Panc1 (cell line): Measurements from ENCODE around the gene AFG1L. TPM values are rescaled to one million over a fixed set of nuclear protein-coding genes. Genes with fewer than 3 reads are reported as not detected.
"Not testable (repeated sequence)": the region's sequence is repeated elsewhere in the genome, so short reads cannot be mapped to it uniquely, and the experiment has no call there.

Experiments
- ATAC-seq: fragments of 200-7000 bp; cut with Tn5 transposase; 2 replicates; pipeline ENCODE4 v1.9.1; 2020; ENCODE audit warnings: mild to moderate bottlenecking, moderate library complexity
- BruUV-seq: library from RNA; stranded (reverse); fragments of 400-500 nt; replicated peaks from 2 replicates; lab custom pipeline; 2021; lab: Mats Ljungman, UMichigan
- CTCF ChIA-PET: fragments of 300-600 bp; sonication (Branson Sonifier 250); formaldehyde crosslinking; loops from one replicate; lab custom pipeline; 2022; ENCODE audit warnings: antibody characterized with exemption; lab: Charles Lee
- POLR2A ChIA-PET: fragments of 300-600 bp; sonication (Branson Sonifier 250); formaldehyde crosslinking; loops from one replicate; lab custom pipeline; 2022; ENCODE audit warnings: antibody characterized with exemption; lab: Charles Lee
- DNase-seq: peaks from one replicate; pipeline ENCODE4 v3.0.0-alpha.2; 2010; ENCODE audit warnings: low read depth, low spot score
- H3K27ac ChIP-seq: 2 replicates; pipeline ENCODE4 v1.5.1; 2011; ENCODE audit warnings: mild to moderate bottlenecking, low read length, inconsistent platforms
- H3K27me3 ChIP-seq: fragments of 200-500 bp; sonication (Bioruptor generic); 2 replicates; pipeline ENCODE4 v1.6.0; 2014; ENCODE audit warnings: low read length, inconsistent platforms; ENCODE audit not compliant: control insufficient read depth, insufficient read depth
- H3K36me3 ChIP-seq: fragments of 200-500 bp; sonication (Bioruptor generic); 2 replicates; pipeline ENCODE4 v1.5.1; 2014; ENCODE audit warnings: inconsistent platforms, mild to moderate bottlenecking, low read length, moderate library complexity; ENCODE audit not compliant: control insufficient read depth, insufficient read depth
- H3K4me1 ChIP-seq: 2 replicates; pipeline ENCODE4 v1.5.1; 2011; ENCODE audit warnings: inconsistent platforms, mild to moderate bottlenecking, low read length, moderate library complexity; ENCODE audit not compliant: control insufficient read depth, insufficient read depth
- H3K4me3 ChIP-seq, 2 experiments: 2 replicates each; pipeline ENCODE4 v1.5.1; 2011 to 2012; ENCODE audit warnings: low read depth in 2 of 2, low read length in 2 of 2, mild to moderate bottlenecking in 2 of 2, inconsistent platforms in 1 of 2, moderate library complexity in 1 of 2
- H3K9me3 ChIP-seq: fragments of 200-500 bp; sonication (Bioruptor generic); 2 replicates; pipeline ENCODE4 v1.5.1; 2014; ENCODE audit warnings: low read depth, mild to moderate bottlenecking, inconsistent platforms, low read length, moderate library complexity; ENCODE audit not compliant: control insufficient read depth, insufficient read depth
- CTCF ChIP-seq: fragments of 450-650 bp; IDR thresholded peaks from 2 replicates; pipeline ENCODE4 v1.5.1; 2017; ENCODE audit warnings: mild to moderate bottlenecking
- POLR2AphosphoS5 ChIP-seq: IDR thresholded peaks from 2 replicates; pipeline ENCODE4 v1.6.1; 2012; ENCODE audit warnings: mild to moderate bottlenecking, low read depth, low read length, moderate library complexity
- REST ChIP-seq, 2 experiments: IDR thresholded peaks; 2 replicates each; pipeline ENCODE4 v1.6.1; 2011 to 2012; ENCODE audit warnings: low read depth in 2 of 2, control low read depth in 1 of 2, low read length in 1 of 2, mild to moderate bottlenecking in 1 of 2, moderate library complexity in 1 of 2; ENCODE audit not compliant: insufficient read depth in 1 of 2
- SIN3A ChIP-seq: IDR thresholded peaks from 2 replicates; pipeline ENCODE4 v1.6.1; 2012; ENCODE audit warnings: low read depth, mild to moderate bottlenecking, low read length, moderate library complexity, borderline replicate concordance; ENCODE audit not compliant: insufficient read depth
- TCF7L2 ChIP-seq: IDR thresholded peaks from 2 replicates; pipeline ENCODE4 v1.6.1; 2011; ENCODE audit warnings: mild to moderate bottlenecking, low read depth, low read length, inconsistent platforms
- in situ Hi-C: cut with HindIII; loops from 2 replicates; pipeline ENCODE4 v1.10.0; 2016; ENCODE audit warnings: low sequenced_read_pairs, low pct_unique_long_range_greater_than_20kb
- intact Hi-C: fragments of 100-400 bp; cut with micrococcal nuclease; formaldehyde crosslinking; loops from one replicate; pipeline ENCODE4 v1.10.0; 2022; ENCODE audit not compliant: unreplicated experiment
- total RNA-seq: library from RNA; stranded (reverse); gene quantifications from one replicate; pipeline ENCODE4 v1.2.1, GENCODE V29; 2021; ENCODE audit not compliant: unreplicated experiment

AFG1L gene
- total RNA-seq, 1 experiment from 2014 or later = 12.4 TPM

DNA sequence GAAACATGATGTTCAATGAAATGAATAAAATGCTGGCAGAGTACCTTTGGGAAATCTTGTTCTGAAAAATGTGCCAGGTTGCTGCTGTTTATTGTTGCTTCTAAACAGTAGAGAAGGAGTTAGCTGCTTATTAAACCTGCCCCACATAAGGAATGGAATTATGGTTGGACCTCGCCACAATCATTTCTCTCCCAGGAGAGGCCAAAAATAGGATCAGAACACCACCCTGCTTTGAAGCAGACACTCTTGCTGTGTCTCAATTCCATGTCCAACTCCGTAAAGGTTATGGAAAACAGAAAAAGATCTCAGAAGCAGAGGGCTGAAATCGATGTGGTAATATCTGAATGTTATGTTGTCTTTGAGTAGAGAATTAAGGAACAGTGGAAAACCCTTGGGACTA, 27.9 kb downstream of the AFG1L start:
- Histone ChIP-seq H3K4me1 (no peaks in the 10 kb centered on the region), H3K9me3 (no peaks in the 10 kb centered on the region), H3K4me3 (no peak overlapping the region), H3K36me3 (no peaks in the 10 kb centered on the region), H3K27me3 (no peaks in the 10 kb centered on the region), H3K27ac (no peak overlapping the region)
- POLR2A ChIA-PET = interaction anchor here (0.6 kb wide), 1 partner anchor 19 kb away, joined by 3 read pairs; no protein-coding TSS in a partner anchor
- ATAC-seq = no peak
- no peak for DNase-seq
- in situ Hi-C loops = no loop called here
- TF ChIP-seq TCF7L2 = no peak
- no peak for TF ChIP-seq REST (IDR thresholded peaks at IDR 0.05; ENCODE audit: insufficient read depth in 1 of 2, low read depth in 2 of 2, low read length in 1 of 2)
- no peak for TF ChIP-seq POLR2AphosphoS5
- no peak for TF ChIP-seq SIN3A
- TF ChIP-seq CTCF = no peak
- intact Hi-C loops = no loop called here
- BruUV-seq = no TSS peak
- CTCF ChIA-PET = no interaction called here

GRCh38 chr6:108323710-108324466, 29.0 kb downstream of the AFG1L start:
- TF ChIP-seq POLR2AphosphoS5 (no peak), TCF7L2 (no peak), CTCF (no peak), SIN3A (no peak), REST (IDR thresholded peaks at IDR 0.05; ENCODE audit: insufficient read depth in 1 of 2, low read depth in 2 of 2, low read length in 1 of 2) (no peak)
- Histone ChIP-seq H3K9me3 (no peaks in the 10 kb centered on the region), H3K4me3 (no peak overlapping the region), H3K4me1 (no peaks in the 10 kb centered on the region), H3K27ac (no peak overlapping the region), H3K27me3 (no peaks in the 10 kb centered on the region), H3K36me3 (no peaks in the 10 kb centered on the region)
- POLR2A ChIA-PET = no interaction called here
- ATAC-seq (no peak), DNase-seq (no peak)
- no TSS peak for BruUV-seq
- intact Hi-C loops = no loop called here
- in situ Hi-C loops = no loop called here
- CTCF ChIA-PET = no interaction called here

- H3K9me3 ChIP-seq, H3K36me3 ChIP-seq, intact Hi-C loops, ATAC-seq, BruUV-seq, POLR2A ChIA-PET, H3K27me3 ChIP-seq, H3K4me3 ChIP-seq, DNase-seq, in situ Hi-C loops, H3K4me1 ChIP-seq, H3K27ac ChIP-seq: not testable (repeated sequence)
- CTCF ChIA-PET = interaction anchor here (0.6 kb wide), 1 partner anchor 72 kb away, joined by 3 read pairs; no protein-coding TSS in a partner anchor
Observed at GRCh38 chr6:108330221-108330785, 35.4 kb downstream of the AFG1L start.
